Measurements from ENCODE around the gene TMEM231.
"Not testable (repeated sequence)": the region's sequence is repeated elsewhere in the genome, so short reads cannot be mapped to it uniquely, and the experiment has no call there.

Gene TMEM231

GRCh38 chr16:75566758-75567255 is 10.8 kb upstream of the TMEM231 start:
- peak; percentile 25 for DNase-seq

- DNase-seq, result peak; percentile 89
Measured at GRCh38 chr16:75566040-75566757, 10.1 kb upstream of the TMEM231 start, which contains the start of gene GABARAPL2. GABARAPL2 (plus strand) TSS chr16:75566379; CDS start chr16:75566487, 108 bp downstream.

- no peak for DNase-seq
Measured at GRCh38 chr16:75565640-75566039, 9.6 kb upstream of the TMEM231 start.

GRCh38 chr16:75559564-75560372 is 3.7 kb upstream of the TMEM231 start:
- no peak for DNase-seq

- DNase-seq, result no peak
Measured at GRCh38 chr16:75558846-75559401, 2.9 kb upstream of the TMEM231 start.

GRCh38 chr16:75556431-75556950 is 439 bp upstream of the TMEM231 start:
- no peak for DNase-seq

- peak; percentile 14 for DNase-seq
Measured at GRCh38 chr16:75555213-75555706, 792 bp downstream of the TMEM231 start.

- DNase-seq, result no peak
Measured at GRCh38 chr16:75552951-75553350, 3.1 kb downstream of the TMEM231 start.

GRCh38 chr16:75550211-75550662 is 5.8 kb downstream of the TMEM231 start:
- peak; percentile 22 for DNase-seq

- DNase-seq, result not testable (repeated sequence)
Measured at GRCh38 chr16:75548456-75548855, 7.6 kb downstream of the TMEM231 start.

GRCh38 chr16:75546293-75546692 is 9.8 kb downstream of the TMEM231 start:
- DNase-seq, result no peak

GRCh38 chr16:75545879-75546278 is 10.2 kb downstream of the TMEM231 start:
- not testable (repeated sequence) for DNase-seq

- not testable (repeated sequence) for DNase-seq
Measured at GRCh38 chr16:75542462-75542861, 13.6 kb downstream of the TMEM231 start.

- DNase-seq, result no peak
Measured at GRCh38 chr16:75541236-75541635, 14.8 kb downstream of the TMEM231 start.

- DNase-seq, result not testable (repeated sequence)
Measured at GRCh38 chr16:75538882-75539565, 17.0 kb downstream of the TMEM231 start.

GRCh38 chr16:75537776-75538175 is 18.3 kb downstream of the TMEM231 start:
- DNase-seq, result no peak

GRCh38 chr16:75535901-75536300 is 20.2 kb downstream of the TMEM231 start, which contains the start of gene CHST5:
CHST5 (minus strand) TSS chr16:75536108; CDS start chr16:75530384, 5,724 bp downstream.
- DNase-seq, result no peak

- DNase-seq, result no peak
Measured at GRCh38 chr16:75535211-75535843, 20.7 kb downstream of the TMEM231 start.

GRCh38 chr16:75534560-75535205 is 21.4 kb downstream of the TMEM231 start:
- DNase-seq, result no peak

- no peak for DNase-seq
Measured at GRCh38 chr16:75532791-75533190, 23.3 kb downstream of the TMEM231 start.

GRCh38 chr16:75532142-75532765 is 23.8 kb downstream of the TMEM231 start:
- DNase-seq, result no peak

All from stimulated activated CD4-positive, alpha-beta T cell treated with anti-CD3 and anti-CD28 coated beads, Interleukin-4, amount 100 ng/mL, for 24 hours (primary cell).